Vagina (tissue), 2 donors: Measurements from ENCODE around the gene COL5A1. TPM values are rescaled to one million over a fixed set of nuclear protein-coding genes. Genes with fewer than 3 reads are reported as not detected.

Source experiments
- DNase-seq, 2 donors: peaks; one replicate each; pipeline ENCODE4 v3.0.0-alpha.2; 2017; ENCODE audit errors: extremely low spot score in 2 of 2
- H3K27ac ChIP-seq: fragments of 200-600 bp; sonication (generic); one replicate; pipeline ENCODE4 v1.5.1; 2019
- H3K27me3 ChIP-seq: fragments of 200-600 bp; sonication (generic); one replicate; pipeline ENCODE4 v1.5.1; 2019
- H3K36me3 ChIP-seq, 2 donors: fragments of 200-600 bp; sonication (generic); one replicate each; pipeline ENCODE4 v1.5.1; 2017 to 2019
- H3K4me1 ChIP-seq: fragments of 200-600 bp; sonication (generic); one replicate; pipeline ENCODE4 v1.5.1; 2019
- H3K4me3 ChIP-seq, 2 donors: fragments of 200-600 bp; sonication (generic); 1 replicate in 1 of 2; 2 replicates in 1 of 2; pipeline ENCODE4 v1.5.1; 2016 to 2019
- H3K9me3 ChIP-seq: fragments of 200-600 bp; sonication (generic); one replicate; pipeline ENCODE4 v1.5.1; 2019
- POLR2A ChIP-seq, 2 donors: fragments of 450-650 bp; IDR thresholded peaks; one replicate each; pipeline ENCODE4 v1.6.1; 2017; ENCODE audit warnings: antibody characterized with exemption in 2 of 2, mild to moderate bottlenecking in 2 of 2, moderate library complexity in 2 of 2
- POLR2AphosphoS5 ChIP-seq, 2 donors: sonication (generic); formaldehyde crosslinking; IDR thresholded peaks; one replicate each; pipeline ENCODE4 v1.9.0; 2017; ENCODE audit warnings: antibody characterized with exemption in 2 of 2, mild to moderate bottlenecking in 2 of 2, low read depth in 1 of 2; ENCODE audit not compliant: insufficient read depth in 1 of 2
- intact Hi-C: fragments of 100-400 bp; cut with DNase I; formaldehyde crosslinking; loops from one replicate; pipeline ENCODE4 v1.15.1; 2023
- total RNA-seq: library from RNA; depleted of rRNA; stranded (reverse); fragments of >200 nt; gene quantifications from one replicate; pipeline ENCODE4 v1.2.3, GENCODE V29; 2016
- TF ChIP-seq, protein P1 (sequence below), 3 experiments: fragments of 450-650 bp in 2 of 3; fragments of 200-600 bp in 1 of 3; sonication (generic) in 1 of 3; IDR thresholded peaks; one replicate each; pipeline ENCODE4 v1.5.1; 2017 to 2019; ENCODE audit warnings: antibody characterized with exemption in 3 of 3, mild to moderate bottlenecking in 2 of 3, moderate library complexity in 2 of 3

The COL5A1 gene
- total RNA-seq, 1 donor from 2014 or later: 36.6 TPM

DNA sequence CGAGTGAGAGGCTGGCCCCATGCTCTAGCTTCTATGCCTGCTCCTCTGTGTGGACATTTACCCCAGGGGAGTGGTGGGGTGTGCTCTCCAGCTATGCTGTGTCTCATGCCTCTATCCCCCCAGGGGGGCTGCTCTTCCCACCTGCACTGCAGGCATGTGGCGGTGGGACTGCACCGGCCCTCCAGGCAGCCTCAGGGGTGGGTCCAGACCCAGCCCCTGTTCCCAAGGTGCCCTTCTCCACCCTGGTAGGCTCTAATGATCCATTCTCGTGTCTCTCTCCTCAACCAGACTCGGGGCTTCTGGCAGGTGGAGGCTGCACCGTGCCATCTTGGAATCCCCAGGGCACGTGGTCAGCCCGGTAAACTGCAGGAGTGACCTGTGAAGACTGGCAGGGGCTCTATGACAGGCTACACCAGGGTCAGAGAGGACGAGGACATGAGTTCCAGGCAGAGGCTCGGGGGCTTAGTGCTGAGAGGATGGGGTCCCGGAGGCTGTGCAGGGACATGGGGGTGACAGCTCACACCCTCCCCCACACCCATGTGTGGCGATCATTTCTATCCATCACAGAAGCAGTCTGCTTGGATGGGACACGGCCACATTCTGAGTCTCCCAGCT, 22.7 kb upstream of the COL5A1 start:
- Histone ChIP-seq H3K36me3 (no peaks in the 10 kb centered on the region), H3K27ac (no peak overlapping the region), H3K4me3 (no peak overlapping the region), H3K9me3 (no peaks in the 10 kb centered on the region), H3K4me1 (no peaks in the 10 kb centered on the region), H3K27me3 (no peaks in the 10 kb centered on the region)
- TF ChIP-seq POLR2A (IDR thresholded peaks at IDR 0.05): no peak
- TF ChIP-seq, protein P1, sequence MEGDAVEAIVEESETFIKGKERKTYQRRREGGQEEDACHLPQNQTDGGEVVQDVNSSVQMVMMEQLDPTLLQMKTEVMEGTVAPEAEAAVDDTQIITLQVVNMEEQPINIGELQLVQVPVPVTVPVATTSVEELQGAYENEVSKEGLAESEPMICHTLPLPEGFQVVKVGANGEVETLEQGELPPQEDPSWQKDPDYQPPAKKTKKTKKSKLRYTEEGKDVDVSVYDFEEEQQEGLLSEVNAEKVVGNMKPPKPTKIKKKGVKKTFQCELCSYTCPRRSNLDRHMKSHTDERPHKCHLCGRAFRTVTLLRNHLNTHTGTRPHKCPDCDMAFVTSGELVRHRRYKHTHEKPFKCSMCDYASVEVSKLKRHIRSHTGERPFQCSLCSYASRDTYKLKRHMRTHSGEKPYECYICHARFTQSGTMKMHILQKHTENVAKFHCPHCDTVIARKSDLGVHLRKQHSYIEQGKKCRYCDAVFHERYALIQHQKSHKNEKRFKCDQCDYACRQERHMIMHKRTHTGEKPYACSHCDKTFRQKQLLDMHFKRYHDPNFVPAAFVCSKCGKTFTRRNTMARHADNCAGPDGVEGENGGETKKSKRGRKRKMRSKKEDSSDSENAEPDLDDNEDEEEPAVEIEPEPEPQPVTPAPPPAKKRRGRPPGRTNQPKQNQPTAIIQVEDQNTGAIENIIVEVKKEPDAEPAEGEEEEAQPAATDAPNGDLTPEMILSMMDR (IDR thresholded peaks at IDR 0.05): no peak
- TF ChIP-seq POLR2AphosphoS5 (IDR thresholded peaks at IDR 0.05; ENCODE audit: insufficient read depth in 1 of 2, low read depth in 1 of 2): no peak
- no peak for DNase-seq
- intact Hi-C loops: no loop called here

DNA sequence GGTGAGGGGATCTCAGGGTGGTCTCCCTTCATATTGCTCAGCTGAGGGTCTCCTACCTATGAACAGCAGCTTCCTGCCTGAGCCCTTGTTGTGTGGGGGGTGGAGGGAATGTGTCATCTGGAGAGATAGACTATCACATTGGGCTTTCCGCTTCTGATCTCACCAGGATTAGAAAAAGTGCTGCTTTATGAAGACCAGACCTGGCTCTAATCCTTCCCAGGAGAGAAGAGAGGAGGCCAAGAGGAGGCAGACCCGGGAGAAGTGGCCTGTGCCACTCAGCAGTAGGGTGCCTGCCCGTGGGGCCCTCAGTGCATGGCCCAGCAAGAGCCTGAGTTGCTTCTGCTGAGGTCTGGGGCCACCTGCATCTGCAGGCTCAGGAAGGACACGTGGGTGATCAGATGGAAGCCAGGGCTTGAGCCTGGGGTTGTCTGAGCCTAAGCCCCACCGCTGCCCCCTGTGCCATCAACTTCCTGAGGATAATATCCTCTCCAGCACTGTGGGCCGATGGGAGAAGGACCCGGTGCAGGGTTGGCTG, 22.1 kb upstream of the COL5A1 start:
- Histone ChIP-seq H3K4me1 (peaks cover 3% of the 10 kb centered on the region), H3K4me3 (no peak overlapping the region), H3K27ac (no peak overlapping the region), H3K9me3 (no peaks in the 10 kb centered on the region), H3K27me3 (no peaks in the 10 kb centered on the region), H3K36me3 (no peaks in the 10 kb centered on the region)
- DNase-seq: no peak
- intact Hi-C loops: no loop called here
- TF ChIP-seq POLR2AphosphoS5 (IDR thresholded peaks at IDR 0.05; ENCODE audit: insufficient read depth in 1 of 2, low read depth in 1 of 2): no peak
- TF ChIP-seq POLR2A (IDR thresholded peaks at IDR 0.05): no peak
- TF ChIP-seq, protein P1 (IDR thresholded peaks at IDR 0.05): no peak

DNA sequence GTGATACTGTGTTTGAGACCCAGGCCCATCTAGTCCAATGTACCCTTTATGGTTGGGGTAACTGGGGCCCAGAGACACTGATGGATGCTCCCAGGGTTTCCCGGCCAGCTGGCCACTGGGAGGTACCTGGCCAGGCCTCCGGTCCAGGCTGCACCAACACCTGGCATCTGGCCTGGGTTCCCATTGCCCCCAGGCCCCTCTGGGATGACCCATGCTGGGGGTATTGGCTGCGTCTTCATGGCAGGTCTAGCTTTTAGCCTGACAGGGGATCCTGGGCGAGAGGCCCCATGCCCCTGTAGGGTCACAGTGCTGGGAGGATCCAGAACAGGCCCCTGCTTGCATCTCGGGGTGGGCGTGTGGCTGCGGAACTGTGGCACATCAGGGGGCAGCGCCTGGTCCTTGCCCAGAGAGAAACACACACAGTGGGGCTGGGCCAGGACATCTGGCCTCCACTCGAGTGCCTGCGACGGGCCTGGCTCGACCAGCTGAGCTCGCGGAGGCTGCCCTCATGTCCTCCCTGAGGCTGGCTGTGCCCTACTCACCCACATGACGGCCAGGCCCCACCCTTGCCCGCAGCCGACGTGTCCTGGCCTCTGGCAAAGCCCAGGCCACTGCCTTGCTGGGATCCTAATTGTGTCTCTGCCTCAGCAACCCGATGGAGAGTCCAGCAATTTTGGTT, 21.5 kb upstream of the COL5A1 start:
- Histone ChIP-seq H3K4me1 (peaks cover 9% of the 10 kb centered on the region), H3K27me3 (no peaks in the 10 kb centered on the region), H3K36me3 (no peaks in the 10 kb centered on the region), H3K9me3 (no peaks in the 10 kb centered on the region), H3K27ac (no peak overlapping the region), H3K4me3 (no peak overlapping the region)
- TF ChIP-seq POLR2AphosphoS5 (IDR thresholded peaks at IDR 0.05; ENCODE audit: insufficient read depth in 1 of 2, low read depth in 1 of 2) (no peak), POLR2A (IDR thresholded peaks at IDR 0.05) (no peak)
- TF ChIP-seq, protein P1 (IDR thresholded peaks at IDR 0.05): no peak
- intact Hi-C loops: no loop called here
- DNase-seq: no peak

DNA sequence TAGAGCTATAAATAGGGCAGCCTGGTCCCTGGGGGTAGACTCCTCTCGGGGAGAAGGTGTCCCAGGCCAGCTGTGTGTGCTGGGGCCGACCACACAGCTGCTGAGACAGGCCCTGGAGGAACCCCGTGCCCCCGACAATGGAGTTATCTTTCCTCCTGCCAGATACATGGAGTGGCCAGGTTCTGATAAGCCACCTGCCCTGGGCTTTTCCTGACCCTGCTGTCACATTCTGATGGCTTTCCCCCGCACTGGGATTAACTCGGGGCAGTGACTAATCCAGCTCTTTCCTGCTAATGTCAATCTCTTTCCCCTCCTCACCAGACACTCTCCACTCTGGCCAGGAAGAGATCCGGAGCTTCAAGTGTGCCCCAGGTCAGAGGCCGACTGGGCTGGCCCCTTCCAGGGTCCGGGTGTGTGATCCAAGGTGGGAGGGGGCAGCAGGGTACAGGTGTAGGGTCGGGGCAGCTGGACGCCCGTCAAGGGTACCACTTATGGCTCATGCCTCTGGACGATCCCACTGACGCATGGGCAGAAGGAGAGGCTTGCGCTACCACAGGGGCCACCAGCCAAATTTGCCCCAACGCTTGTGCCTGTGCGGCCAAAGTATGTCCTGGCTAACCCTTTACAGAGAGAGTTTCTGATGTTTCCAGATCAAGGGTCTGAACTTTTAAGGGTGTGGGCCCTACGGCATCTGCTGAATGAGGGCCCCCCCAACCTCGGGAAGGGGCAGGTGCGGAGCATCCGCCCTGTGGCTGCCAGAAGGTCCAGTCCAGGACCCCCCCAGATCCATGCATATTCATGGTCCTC, 20.6 kb upstream of the COL5A1 start:
- no peak for DNase-seq
- H3K9me3 ChIP-seq: no peaks in the 10 kb centered on the region
- intact Hi-C loops: no loop called here
- no peak overlapping the region for H3K4me3 ChIP-seq
- H3K27ac ChIP-seq: no peak overlapping the region
- H3K27me3 ChIP-seq: no peaks in the 10 kb centered on the region
- TF ChIP-seq POLR2AphosphoS5 (IDR thresholded peaks at IDR 0.05; ENCODE audit: insufficient read depth in 1 of 2, low read depth in 1 of 2) (no peak), POLR2A (IDR thresholded peaks at IDR 0.05) (no peak)
- TF ChIP-seq, protein P1 (IDR thresholded peaks at IDR 0.05): no peak
- peaks cover 13% of the 10 kb centered on the region for H3K4me1 ChIP-seq
- no peaks in the 10 kb centered on the region for H3K36me3 ChIP-seq
